CD1c-positive myeloid dendritic cell (primary cell): Measurements from ENCODE around the gene ERMAP.
"Not testable (repeated sequence)": the region's sequence is repeated elsewhere in the genome, so short reads cannot be mapped to it uniquely, and the experiment has no call there.

Source experiments
- DNase-seq: peaks from one replicate; pipeline ENCODE4 v3.0.0-alpha.2; 2016; ENCODE audit errors: extremely low spot score

ERMAP gene

DNA sequence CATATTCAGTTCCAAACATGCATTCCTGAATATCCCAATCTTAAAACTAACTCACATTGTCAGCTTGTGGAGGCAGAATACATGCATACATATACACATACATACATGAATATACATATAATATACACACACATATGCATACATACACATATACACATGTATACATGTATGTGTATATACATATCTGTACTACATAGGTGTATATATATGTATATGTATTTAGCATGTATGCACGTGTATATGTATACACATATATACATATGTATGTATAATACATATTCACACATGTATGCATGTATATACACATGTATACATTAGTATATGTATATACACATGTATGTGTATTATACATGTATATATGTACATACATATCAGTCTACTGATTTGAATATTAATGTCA lies 28.3 kb downstream of the ERMAP start:
- DNase-seq, result no peak

DNA sequence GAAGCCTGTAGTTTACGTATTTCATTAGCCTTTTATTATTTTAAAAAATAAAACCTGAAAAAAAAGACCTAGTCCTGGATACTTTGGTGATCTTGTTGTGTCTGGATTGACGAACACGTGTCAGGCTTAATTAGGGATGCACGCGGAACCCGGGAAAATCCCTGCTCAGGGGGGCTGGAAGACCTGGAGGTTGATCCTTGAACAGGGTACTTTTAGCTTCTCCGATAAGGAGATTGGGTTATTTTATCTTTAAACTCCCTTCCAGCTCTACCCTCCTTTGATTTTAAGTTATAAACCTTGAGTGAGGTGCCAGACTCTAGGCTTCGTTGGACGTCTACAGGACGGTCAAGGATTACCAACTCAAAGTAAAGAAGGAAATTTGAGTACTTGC lies 28.9 kb downstream of the ERMAP start:
- DNase-seq, result no peak

DNA sequence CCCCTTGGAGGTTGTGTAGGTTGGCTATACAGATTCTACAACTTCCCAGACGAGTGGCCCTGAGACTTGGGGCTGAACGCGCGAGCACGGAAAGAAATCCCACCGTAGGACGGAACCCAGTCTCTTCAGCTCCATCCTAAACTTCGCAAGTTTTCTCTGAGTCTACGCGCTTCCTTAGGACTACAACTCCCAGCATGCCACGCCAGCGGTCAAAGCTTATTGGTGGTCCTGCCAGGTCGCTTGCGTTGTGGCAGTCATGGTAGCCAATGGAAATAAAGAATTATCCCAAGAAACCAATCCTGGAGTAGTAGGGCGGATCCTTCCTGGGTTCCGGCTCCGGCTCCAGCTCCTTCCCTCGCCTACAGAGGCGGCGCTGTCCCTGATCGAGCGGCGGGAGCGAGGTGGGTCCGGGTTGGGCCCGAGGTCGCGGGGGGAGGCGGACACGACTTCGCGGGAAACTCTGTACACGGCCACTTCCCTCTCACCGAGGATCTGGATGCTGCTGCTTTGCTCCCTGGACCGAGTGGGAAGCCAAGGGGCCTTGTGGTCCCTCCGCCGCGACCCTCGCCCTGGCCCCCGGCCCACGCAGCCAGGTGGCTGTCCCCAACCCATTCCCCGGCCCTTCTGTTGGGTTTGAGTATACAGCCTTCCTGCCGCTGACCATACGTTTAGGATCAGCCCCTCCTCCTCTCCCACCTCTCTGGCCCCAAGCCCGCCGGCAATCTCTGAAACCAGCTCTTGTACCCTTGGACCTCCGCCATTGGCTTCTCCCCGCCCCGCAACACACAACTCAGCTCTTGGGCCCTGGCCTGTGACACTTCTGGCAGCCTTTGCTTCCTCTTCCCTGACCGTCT lies 29.6 kb downstream of the ERMAP start, which contains the start of gene ZNF691:
Gene ZNF691 (plus strand): TSS at position 357 of the 854 bp plus-strand sequence. CDS start 3,046 bp downstream, outside the sequence.
- DNase-seq, result peak; percentile 97

DNA sequence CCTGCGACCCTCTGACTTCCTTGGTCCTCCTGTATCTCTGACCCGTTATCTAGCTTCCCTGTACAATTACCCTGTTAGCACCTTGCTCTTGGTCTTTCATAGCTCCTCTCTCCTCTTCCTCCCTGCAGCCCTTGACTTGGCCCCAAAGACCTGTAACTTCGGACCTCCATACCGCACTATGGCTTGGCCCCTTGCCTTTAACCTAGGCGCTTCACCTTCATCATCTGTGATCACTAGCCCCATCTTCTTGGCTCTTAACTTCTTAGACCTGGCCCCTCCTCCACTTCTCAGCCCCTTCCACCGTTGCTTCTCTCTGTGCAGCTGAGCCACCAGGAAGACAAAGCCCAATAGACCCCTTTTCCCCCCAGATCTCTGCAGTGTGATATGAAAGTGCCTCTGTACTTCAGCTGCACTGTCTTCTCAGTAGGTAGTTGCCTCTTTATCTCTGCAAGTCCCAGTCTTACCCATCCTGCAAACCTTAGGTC lies 30.2 kb downstream of the ERMAP start:
- DNase-seq, result no peak

DNA sequence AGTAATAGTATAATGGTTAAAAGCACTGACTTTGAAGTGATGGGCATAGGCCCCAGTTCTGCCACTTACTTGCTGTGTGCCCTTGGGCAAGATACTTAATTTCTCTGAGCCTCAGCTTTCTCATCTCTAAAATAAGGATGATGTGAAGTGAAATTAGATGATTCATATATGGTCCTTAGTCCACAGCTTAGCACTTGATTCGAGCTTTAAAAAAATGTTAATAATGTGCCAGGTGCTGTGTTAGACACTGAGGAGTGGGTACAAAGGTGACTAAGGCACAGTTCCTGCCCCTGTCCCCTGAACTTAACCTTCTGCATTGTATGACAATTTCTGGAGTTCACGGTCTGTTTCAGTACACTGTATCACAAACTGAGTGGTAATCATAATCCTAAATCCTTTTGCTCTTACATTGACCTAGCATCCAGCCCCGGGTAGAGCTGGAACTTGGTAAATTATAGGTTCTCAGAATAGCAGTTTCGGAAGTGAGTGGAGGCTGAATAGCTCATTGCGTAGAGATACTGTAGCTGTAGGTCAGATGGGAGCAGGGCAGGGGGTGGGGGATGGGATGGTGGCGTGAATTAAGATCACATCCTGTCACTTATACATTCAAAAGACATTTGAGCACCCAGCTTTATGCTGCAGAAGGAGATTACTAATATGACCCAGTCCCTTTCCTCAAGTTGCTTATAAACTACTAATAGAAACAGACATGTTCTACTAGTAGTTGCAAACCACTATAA lies 31.0 kb downstream of the ERMAP start:
- no peak for DNase-seq

DNA sequence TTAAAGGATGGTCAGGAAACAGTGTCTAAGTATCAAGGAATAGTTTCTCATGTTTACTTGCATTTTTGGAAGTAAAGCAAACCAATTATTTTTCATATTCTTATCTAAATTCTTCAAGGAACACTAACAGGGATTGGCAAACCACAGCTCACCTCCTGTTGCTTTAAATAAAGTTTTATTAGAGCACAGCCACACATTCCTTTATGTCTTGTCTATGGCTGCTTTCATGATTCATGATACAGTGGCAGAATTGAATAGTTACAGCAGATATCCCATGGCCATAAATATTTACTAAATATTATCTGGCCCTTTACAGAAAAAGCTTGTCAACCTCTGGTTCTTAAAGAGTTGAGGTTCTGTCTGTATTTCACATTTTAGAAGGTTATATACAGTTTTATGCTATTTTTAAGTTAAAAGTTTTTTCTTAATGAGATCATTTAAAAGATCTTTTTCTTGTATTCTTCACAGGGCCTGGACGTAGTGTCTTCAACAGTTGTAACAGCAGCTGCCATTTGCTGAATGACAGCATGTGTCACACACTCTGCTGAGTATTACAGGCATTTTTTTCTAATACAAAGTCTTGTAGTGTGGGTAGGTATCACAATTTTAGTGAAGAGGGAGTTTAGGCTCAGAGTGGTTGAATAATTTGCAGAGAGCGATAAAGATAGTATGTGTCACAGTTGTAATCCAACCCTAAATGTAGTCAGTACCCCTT lies 32.1 kb downstream of the ERMAP start:
- no peak for DNase-seq

DNA sequence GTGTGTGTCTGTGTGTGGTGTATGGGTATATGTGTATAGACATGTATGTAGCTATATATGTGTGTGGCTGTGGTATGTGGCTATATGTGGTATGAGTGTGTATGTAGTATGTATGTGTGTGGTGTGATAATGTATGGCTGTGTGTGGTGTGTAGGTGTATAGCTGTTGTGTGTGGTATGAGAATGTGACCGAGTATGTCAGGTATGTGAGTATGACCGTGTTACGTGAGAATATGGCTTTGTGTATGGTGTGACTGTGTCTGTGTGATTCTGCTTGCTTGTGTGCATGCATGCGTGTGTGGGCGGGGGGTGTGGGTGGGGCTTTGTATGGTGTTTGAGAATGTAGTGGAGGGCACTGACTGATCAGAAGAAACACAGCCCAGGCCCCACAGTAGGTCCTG lies 33.0 kb downstream of the ERMAP start:
- DNase-seq, result no peak

DNA sequence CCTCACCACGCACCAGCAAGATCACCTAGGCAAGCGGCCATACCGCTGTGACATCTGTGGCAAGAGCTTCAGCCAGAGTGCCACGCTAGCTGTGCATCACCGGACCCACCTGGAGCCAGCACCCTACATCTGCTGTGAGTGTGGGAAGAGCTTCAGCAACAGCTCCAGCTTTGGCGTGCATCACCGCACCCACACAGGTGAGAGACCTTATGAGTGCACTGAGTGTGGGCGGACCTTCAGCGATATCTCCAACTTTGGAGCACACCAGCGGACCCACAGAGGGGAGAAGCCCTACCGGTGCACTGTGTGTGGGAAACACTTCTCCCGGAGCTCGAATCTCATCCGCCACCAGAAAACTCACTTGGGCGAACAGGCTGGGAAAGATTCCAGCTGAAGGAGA lies 34.5 kb downstream of the ERMAP start:
- no peak for DNase-seq

DNA sequence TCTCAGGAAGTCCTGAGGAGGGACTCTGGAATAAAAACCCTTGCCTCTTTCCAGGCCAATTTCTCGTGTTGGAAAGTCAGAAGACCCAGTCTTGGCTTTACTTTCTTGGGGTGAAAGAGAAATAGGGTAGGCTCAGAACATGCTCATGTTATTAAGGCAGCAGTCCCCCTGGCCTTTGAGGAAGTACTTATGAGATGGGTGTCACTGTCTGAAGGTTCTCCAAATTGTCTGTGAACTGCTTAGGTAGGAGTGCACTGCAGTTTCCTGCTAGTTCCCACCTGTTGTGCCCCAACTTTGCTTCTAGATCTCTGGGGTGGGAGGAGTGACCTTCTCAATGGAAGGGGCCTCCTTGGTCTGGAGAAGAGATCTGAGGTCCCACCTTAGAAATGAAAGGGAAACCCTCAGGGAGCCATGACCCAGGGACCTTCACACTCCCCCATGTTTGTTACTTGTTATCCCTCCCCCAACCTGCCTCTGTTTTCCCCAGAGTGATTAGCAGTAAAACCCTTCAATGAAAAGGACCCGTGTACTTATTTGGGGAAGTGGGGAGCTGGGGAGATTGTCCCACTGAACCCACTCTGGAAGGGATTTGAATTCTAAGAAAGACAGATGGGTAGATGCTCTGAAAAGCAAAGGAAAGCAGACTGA lies 35.2 kb downstream of the ERMAP start:
- DNase-seq, result no peak

DNA sequence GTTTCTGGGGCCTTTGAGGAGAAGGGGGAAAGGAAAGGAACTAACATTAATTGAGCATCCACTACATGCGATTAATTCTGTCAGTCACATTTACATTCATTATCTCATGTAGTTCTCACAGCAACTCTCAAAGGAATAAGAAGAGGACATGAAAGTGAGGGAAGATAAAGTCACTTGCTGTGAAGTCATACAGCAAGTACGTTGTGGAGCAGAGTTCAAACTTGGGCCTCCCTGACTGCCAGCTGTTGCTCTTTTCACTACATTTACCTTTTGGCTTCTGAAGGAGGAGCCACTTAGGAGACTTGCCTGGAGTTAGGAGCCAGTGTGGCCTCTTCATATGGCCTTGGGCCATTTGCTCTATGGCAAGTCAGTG lies 35.7 kb downstream of the ERMAP start:
- DNase-seq, result no peak

DNA sequence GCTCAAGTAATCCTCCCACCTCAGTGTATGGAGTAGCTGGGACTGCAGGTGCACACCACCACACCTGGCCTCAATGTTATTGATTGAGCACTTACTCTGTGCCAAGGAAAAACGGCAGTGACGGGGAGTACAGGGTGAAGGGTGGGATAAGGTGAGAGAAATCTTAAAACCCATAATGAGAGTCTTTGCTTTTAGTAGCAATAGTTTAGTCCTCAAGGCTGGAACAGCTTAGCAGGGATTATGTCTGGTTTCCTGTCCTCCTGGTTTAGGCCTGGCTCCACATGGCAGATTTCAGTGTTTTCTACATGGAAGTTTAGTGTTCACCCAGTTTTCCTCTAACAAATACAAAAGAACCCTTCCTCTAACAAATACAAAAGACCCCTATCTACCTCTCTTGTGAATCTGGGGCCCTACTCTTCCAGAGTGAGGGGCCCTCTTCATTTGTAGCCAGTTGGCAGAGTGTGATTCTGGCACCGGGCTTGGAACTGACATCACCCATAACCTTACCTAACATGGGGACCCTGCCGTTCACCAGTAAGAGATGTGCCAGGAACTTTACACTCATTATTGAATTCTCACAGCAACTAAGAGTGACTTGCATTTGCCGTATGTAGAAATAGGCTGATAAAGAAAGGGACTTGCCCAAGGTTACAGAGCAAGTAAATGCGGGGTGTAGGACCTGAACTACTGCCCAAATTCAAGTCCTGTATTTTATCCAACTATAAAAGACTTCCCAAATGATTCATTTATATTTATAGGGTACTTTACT lies 36.4 kb downstream of the ERMAP start:
- DNase-seq, result no peak

DNA sequence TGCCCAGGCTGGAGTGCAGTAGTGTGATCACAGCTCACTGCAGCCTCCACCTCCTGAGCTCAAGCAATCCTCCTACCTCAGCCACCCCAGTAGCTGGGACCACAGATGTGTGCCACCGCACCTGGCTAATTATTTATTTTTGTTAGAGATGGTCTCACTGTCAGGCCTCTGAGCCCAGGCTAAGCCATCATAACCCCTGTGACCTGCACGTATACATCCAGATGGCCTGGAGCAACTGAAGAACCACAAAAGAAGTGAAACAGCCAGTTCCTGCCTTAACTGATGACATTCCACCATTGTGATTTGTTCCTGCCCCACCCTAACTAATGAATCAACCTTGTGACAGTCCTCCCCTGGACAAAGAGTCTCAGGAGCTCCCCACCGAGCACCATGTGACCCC lies 39.6 kb downstream of the ERMAP start:
- not testable (repeated sequence) for DNase-seq

DNA sequence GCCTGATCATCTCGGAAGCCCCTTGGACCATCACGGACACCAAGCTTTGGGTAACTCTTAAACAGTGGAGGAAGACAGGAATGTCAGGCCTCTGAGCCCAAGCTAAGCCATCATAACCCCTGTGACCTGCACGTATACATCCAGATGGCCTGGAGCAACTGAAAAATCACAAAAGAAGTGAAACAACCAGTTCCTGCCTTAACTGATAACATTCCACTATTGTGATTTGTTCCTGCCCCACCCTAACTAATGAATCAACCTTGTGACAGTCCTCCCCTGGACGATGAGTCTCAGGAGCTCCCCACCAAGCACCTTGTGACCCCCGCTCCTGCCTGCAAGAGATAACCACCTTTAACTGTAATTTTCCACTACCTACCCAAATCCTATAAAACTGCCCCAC lies 42.4 kb downstream of the ERMAP start:
- not testable (repeated sequence) for DNase-seq

DNA sequence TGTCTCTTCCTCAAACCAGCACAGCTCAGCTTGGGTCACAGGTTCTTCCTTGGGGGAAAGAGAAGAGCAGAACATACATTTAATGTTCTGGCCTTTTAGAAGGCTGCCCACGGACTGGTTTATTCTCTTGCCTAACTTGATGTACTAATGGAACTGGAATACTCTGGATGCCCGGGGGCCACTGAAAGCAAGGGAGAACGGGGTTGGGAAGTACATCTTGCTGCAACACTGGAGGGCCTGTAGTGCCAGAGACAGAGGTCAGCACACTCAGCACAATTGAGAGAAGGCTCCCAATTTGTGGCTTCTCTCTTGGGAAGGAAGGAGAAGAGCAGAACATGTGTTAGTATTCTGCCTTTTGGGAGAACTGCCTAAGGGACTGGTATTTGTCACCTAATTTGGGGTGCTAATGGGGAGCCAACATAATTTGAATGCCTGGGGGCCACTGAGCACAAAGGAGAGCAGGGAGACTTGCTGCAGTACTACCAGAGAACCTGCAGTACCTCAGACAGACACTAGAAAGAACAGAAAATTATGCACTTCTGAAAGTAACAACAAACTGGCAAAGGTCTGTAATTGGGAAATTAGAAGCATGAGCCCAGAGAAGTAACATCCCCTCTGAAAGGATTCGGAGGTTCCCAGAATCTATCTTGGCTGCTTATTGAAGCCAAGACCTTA lies 43.6 kb downstream of the ERMAP start:
- no peak for DNase-seq

DNA sequence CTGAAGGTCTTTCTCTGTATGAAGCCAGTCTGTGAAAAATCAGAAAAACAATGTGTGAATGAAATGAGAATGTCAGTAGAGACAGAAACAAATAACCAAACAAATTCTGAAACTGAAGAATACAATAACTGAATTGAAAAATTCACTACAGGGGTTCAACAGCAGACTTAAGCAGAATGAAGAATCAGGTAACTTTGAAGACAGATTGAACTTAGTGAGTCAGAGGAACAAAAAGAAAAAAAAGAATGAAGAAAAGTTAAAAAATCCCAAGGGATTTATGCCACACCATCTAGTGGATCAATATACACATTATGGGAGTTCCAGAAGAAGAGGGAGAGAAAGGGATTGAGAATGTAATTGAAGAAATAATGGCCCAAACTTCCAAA lies 44.1 kb downstream of the ERMAP start:
- DNase-seq, result no peak

DNA sequence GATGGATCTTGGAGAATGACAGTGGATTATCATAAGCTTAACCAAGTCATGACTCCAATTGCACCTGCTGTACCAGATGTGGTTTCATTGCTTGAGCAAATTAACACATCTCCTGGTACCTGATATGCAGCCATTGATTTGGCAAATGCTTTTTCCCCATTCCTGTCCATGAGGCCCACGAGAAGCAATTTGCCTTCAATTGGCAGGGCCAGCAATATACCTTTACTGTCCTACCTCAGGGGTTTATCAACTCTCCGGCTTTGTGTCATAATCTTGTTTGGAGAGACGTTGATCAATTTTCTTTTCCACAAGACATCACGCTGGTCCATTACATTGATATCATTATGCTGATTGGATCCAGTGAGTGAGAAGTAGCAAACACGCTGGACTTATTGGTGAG lies 49.6 kb downstream of the ERMAP start:
- DNase-seq, result no peak

DNA sequence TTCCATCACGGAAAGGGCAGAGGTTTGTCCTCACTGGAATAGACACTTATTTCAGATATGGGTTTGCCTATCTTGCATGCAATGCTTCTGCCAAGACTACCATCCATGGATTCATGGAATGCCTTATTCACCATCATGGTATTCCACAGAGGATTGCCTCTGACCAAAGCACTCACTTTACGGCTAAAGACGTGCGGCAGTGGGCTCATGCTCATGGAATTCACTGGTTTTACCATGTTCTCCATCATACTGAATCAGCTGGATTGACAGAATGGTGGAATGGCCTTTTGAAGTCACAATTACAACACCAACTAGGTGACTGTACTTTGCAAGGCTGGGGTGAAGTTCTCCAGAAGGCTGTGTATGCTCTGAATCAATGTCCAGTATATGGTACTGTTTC lies 51.5 kb downstream of the ERMAP start:
- DNase-seq, result not testable (repeated sequence)

DNA sequence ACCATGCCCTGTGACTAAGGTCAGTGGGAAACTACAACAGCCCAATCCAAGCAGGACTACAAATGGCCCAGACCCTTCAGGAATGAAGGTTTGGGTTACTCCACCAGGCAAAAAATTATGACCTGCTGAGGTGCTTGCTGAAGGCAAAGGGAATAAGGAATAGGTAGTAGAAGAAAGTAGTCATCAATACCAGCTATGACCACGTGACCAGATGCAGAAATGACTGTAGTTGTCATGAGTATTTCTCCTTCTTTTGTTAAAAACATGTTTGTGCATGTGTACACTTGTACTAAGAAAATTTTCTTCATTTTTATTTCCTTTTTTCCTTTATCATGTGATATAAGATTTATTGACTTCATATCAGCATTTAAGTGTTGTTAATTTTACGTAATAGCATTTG lies 52.3 kb downstream of the ERMAP start:
- not testable (repeated sequence) for DNase-seq

DNA sequence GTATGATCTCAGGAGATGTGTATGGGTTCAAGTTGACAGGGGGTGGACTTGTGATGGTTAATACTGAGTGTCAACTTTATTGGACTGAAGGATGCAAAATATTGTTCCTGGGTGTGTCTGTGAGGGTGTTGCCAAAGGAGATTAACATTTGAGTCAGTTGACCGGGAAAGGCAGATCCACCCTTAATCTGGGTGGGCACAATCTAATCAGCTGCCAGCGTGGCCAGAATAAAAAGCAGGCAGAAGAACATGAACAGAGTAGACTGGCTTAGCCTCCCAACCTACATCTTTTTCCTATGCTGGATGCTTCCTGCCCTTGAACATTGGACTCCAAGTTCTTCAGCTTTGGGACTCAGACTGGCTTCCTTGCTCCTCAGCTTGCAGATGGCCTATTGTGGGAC lies 52.8 kb downstream of the ERMAP start:
- not testable (repeated sequence) for DNase-seq

DNA sequence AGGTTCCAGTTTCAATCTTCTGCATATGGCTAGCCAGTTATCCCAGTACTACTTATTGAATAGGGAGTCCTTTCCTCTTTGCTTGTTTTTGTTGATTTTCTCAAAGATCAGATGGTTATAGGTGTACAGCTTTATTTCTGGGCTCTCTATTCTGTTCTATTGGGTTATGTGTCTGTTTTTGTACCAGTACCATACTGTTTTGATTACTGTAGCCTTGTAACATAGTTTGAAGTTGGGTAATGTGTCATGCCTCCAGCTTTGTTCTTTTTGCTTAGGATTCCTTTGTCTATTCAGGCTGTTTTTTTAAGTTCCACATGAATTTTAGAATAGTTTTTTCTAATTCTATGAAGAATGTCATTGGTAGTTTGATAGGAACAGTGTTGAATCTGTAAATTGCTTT lies 56.2 kb downstream of the ERMAP start:
- not testable (repeated sequence) for DNase-seq

DNA sequence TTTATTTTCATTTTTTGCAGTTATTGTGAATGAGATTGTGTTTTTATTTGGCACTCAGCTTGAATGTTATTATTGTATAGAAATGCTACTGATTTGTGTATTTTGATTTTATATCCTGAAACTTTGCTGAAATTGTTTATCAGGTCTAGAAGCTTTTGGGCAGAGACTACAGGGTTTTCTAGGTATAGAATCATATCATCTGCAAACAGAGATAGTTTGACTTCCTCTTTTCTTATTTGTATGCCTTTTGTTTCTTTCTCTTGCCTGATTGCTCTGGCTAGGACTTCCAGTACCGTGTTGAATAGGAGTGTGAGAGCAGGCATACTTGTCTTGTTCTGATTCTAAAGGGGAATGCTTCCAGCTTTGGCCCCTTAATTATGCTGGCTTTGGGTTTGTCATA lies 56.7 kb downstream of the ERMAP start:
- no peak for DNase-seq
